HCT116 (cell line): ENCODE data around the gene GAL3ST2. TPM values are rescaled to one million over a fixed set of nuclear protein-coding genes. Genes with fewer than 3 reads are reported as not detected.
"Not testable (repeated sequence)": the region's sequence is repeated elsewhere in the genome, so short reads cannot be mapped to it uniquely, and the experiment has no call there.

Experiments
- ATAC-seq: fragments of 200-7000 bp; cut with Tn5 transposase; 2 replicates; pipeline ENCODE4 v1.9.1; 2020; ENCODE audit warnings: mild to moderate bottlenecking, moderate library complexity
- BruUV-seq: library from RNA; stranded (reverse); fragments of 400-500 nt; replicated peaks from 2 replicates; lab custom pipeline; 2021; lab: Mats Ljungman, UMichigan
- CTCF ChIA-PET: fragments of 300-600 bp; sonication (Branson Sonifier 250); formaldehyde crosslinking; loops from one replicate; lab custom pipeline; 2021; ENCODE audit warnings: antibody characterized with exemption; lab: Charles Lee
- POLR2A ChIA-PET: fragments of 300-600, 350-600 bp; sonication (Branson Sonifier 250); formaldehyde crosslinking; loops from one replicate; lab custom pipeline; 2021; ENCODE audit warnings: antibody characterized with exemption; lab: Charles Lee
- RAD21 ChIA-PET, 2 experiments: fragments of 300-600 bp; sonication (Branson Sonifier 250); formaldehyde crosslinking; loops; one replicate each; lab custom pipeline; 2023; ENCODE audit warnings: low total read pairs in 2 of 2; ENCODE audit not compliant: uncharacterized antibody in 2 of 2, unreplicated experiment in 2 of 2, low non-redundant PET in 1 of 2; lab: Charles Lee
- DNase-seq: peaks from one replicate; pipeline ENCODE4 v3.0.0-alpha.2; 2010; ENCODE audit warnings: low read depth, low spot score
- H2AFZ ChIP-seq: fragments of 200-600 bp; shearing (Covaris generic), sonication (generic); 2 replicates; pipeline ENCODE4 v1.6.1; 2017; ENCODE audit warnings: low read depth, mixed run types, mixed read lengths, antibody characterized with exemption, low read length; ENCODE audit not compliant: poor library complexity, severe bottlenecking
- H3K27ac ChIP-seq: 2 replicates; pipeline ENCODE4 v1.5.1; 2012; ENCODE audit warnings: low read depth, low read length
- H3K27me3 ChIP-seq: fragments of 200-600 bp; sonication (generic); 2 replicates; pipeline ENCODE4 v1.6.1; 2016; ENCODE audit warnings: mixed run types, low read length, mixed read lengths; ENCODE audit not compliant: insufficient read depth
- H3K36me3 ChIP-seq, 2 experiments: fragments of 200-500 bp in 1 of 2; fragments of 200-600 bp in 1 of 2; sonication (Bioruptor generic) in 1 of 2; sonication (generic) in 1 of 2; 2 replicates each; pipeline versions ENCODE4 v1.5.1 to v1.6.1; 2014 to 2016; ENCODE audit warnings: low read length in 2 of 2, inconsistent platforms in 1 of 2, mixed read lengths in 1 of 2, mixed run types in 1 of 2; ENCODE audit not compliant: insufficient read depth in 2 of 2, control insufficient read depth in 1 of 2
- H3K4me1 ChIP-seq, 2 experiments: fragments of 200-600 bp in 1 of 2; sonication (generic) in 1 of 2; 2 replicates each; pipeline versions ENCODE4 v1.5.1 to v1.6.1; 2012 to 2017; ENCODE audit warnings: low read length in 2 of 2, inconsistent platforms in 1 of 2, mild to moderate bottlenecking in 1 of 2, mixed read lengths in 1 of 2, mixed run types in 1 of 2, moderate library complexity in 1 of 2; ENCODE audit not compliant: insufficient read depth in 2 of 2, control insufficient read depth in 1 of 2
- H3K4me2 ChIP-seq: fragments of 200-600 bp; sonication (generic); 2 replicates; pipeline ENCODE4 v1.6.1; 2017; ENCODE audit warnings: mixed run types, low read length, mixed read lengths
- H3K4me3 ChIP-seq, 2 experiments: fragments of 200-600 bp in 1 of 2; sonication (generic) in 1 of 2; replicated peaks in 1 of 2; 2 replicates each; pipeline ENCODE4 v1.5.1; 2011 to 2016; ENCODE audit warnings: low read length in 2 of 2, control low read depth in 1 of 2, low read depth in 1 of 2, mild to moderate bottlenecking in 1 of 2, mixed read lengths in 1 of 2, mixed run types in 1 of 2
- H3K79me2 ChIP-seq: fragments of 200-600 bp; sonication (generic); 2 replicates; pipeline ENCODE4 v1.6.1; 2017; ENCODE audit warnings: mild to moderate bottlenecking, mixed run types, low read length, moderate library complexity, mixed read lengths; ENCODE audit not compliant: insufficient read depth
- H3K9ac ChIP-seq: fragments of 200-600 bp; sonication (generic); 2 replicates; pipeline ENCODE4 v1.6.1; 2016; ENCODE audit warnings: low read length, mixed read lengths
- H3K9me2 ChIP-seq: fragments of 200-600 bp; sonication (generic), shearing (Covaris generic); 2 replicates; pipeline ENCODE4 v1.6.1; 2017; ENCODE audit warnings: mixed run types, mild to moderate bottlenecking, moderate library complexity; ENCODE audit not compliant: insufficient read depth
- H3K9me3 ChIP-seq, 2 experiments: fragments of 200-500 bp in 1 of 2; fragments of 200-600 bp in 1 of 2; sonication (Bioruptor generic) in 1 of 2; sonication (generic) in 1 of 2; 2 replicates each; pipeline ENCODE4 v1.6.1; 2014 to 2017; ENCODE audit warnings: low read length in 2 of 2, mixed read lengths in 2 of 2, inconsistent platforms in 1 of 2, low read depth in 1 of 2, mild to moderate bottlenecking in 1 of 2, mixed run types in 1 of 2, moderate library complexity in 1 of 2; ENCODE audit not compliant: control insufficient read depth in 1 of 2, insufficient read depth in 1 of 2
- H4K20me1 ChIP-seq: fragments of 200-600 bp; sonication (generic), shearing (Covaris generic); 2 replicates; pipeline ENCODE4 v1.6.1; 2017; ENCODE audit warnings: mixed run types, mild to moderate bottlenecking, moderate library complexity; ENCODE audit not compliant: insufficient read depth
- CTCF ChIP-seq, 3 experiments: fragments of 200-600 bp in 1 of 3; sonication (generic) in 1 of 3; IDR thresholded peaks in 2 of 3; conservative IDR thresholded peaks in 1 of 3; 2 replicates each; pipeline ENCODE4 v1.5.1; 2012 to 2017; ENCODE audit warnings: low read depth in 2 of 3, low read length in 2 of 3, antibody characterized with exemption in 1 of 3, borderline replicate concordance in 1 of 3, control low read depth in 1 of 3, mild to moderate bottlenecking in 1 of 3, mixed read lengths in 1 of 3, mixed run types in 1 of 3, moderate library complexity in 1 of 3; ENCODE audit not compliant: insufficient read depth in 1 of 3
- RAD21 ChIP-seq: IDR thresholded peaks from 2 replicates; pipeline ENCODE4 v1.6.1; 2012; ENCODE audit warnings: low read depth, mild to moderate bottlenecking
- SIN3A ChIP-seq: IDR thresholded peaks from 2 replicates; pipeline ENCODE4 v1.6.1; 2012; ENCODE audit warnings: low read depth
- intact Hi-C: fragments of 100-400 bp; cut with micrococcal nuclease; formaldehyde crosslinking; loops from 2 replicates; pipeline ENCODE4 v1.10.0; 2022
- total RNA-seq: library from RNA; stranded (reverse); gene quantifications from one replicate; pipeline ENCODE4 v1.2.1, GENCODE V29; 2021; ENCODE audit not compliant: unreplicated experiment

The GAL3ST2 gene
- total RNA-seq, 1 experiment from 2014 or later, result 0.44 TPM

- peak; percentile 16 for DNase-seq
- H3K9ac ChIP-seq, ATAC-seq, H3K79me2 ChIP-seq, H3K9me3 ChIP-seq, BruUV-seq, H4K20me1 ChIP-seq, H3K4me3 ChIP-seq, H3K36me3 ChIP-seq, H2AFZ ChIP-seq, RAD21 ChIA-PET, H3K9me2 ChIP-seq, H3K27ac ChIP-seq, H3K27me3 ChIP-seq: not testable (repeated sequence)
- Histone ChIP-seq H3K4me1 (peaks cover 13 to 22% of the 10 kb centered on the region in 2 experiments; a peak in 2 of 4 replicates), H3K4me2 (peak overlapping the region; percentile 21; the same call in 1 of the 2 replicates)
- TF ChIP-seq RAD21 (peak; percentile 66), CTCF (IDR thresholded peaks at IDR 0.05 in 2 of 3, conservative IDR thresholded peaks at IDR 0.05 in 1 of 3; ENCODE audit: borderline replicate concordance in 1 of 3, insufficient read depth in 1 of 3, low read depth in 2 of 3, low read length in 2 of 3) (peak; percentile 1 to 54 (median 35); a peak in 5 of 6 replicates), SIN3A (0 out of 2 replicates have a peak, but pooled peaks have one; percentile 50)
- POLR2A ChIA-PET, result interaction anchor here (1.7 kb wide), 1 partner anchor 30 kb away, joined by 5 read pairs; the partner anchor contains the start of gene ING5
- CTCF ChIA-PET, result interaction anchor here (0.6 to 3.3 kb wide), 3 partner anchors 31 to 183 kb away, joined by 3 to 9 read pairs (median 3); partner anchors contain the start of genes DTYMK and ING5
- intact Hi-C loops, result loop anchor here (1.0 to 5.0 kb wide), 3 partner anchors 45 to 185 kb away; partner anchors contain the start of gene DTYMK
Measured at GRCh38 chr2:241732513-241733186, 44.0 kb upstream of the GAL3ST2 start.
